HepG2 (cell line): Measurements from ENCODE around the gene ACOT4. TPM values are rescaled to one million over a fixed set of nuclear protein-coding genes. Genes with fewer than 3 reads are reported as not detected.
"Not testable (repeated sequence)": the region's sequence is repeated elsewhere in the genome, so short reads cannot be mapped to it uniquely, and the experiment has no call there.

Source experiments
- ATAC-seq: fragments of 200-7000 bp; cut with Tn5 transposase; 3 replicates; pipeline ENCODE4 v1.9.1; 2020; ENCODE audit warnings: mild to moderate bottlenecking, moderate library complexity
- BruUV-seq: library from RNA; stranded (reverse); fragments of 400-500 nt; replicated peaks from 2 replicates; lab custom pipeline; 2021; lab: Mats Ljungman, UMichigan
- CTCF ChIA-PET: fragments of 300-600 bp; formaldehyde crosslinking; extraction: SDS; loops from one replicate; lab custom pipeline; 2021; ENCODE audit warnings: low total read pairs, inconsistent platforms, low intra/inter-chr PET ratio; lab: Yijun Ruan, JAX
- POLR2A ChIA-PET: fragments of 350-600 bp; sonication (Branson Sonifier 250); formaldehyde crosslinking; loops from one replicate; lab custom pipeline; 2020; ENCODE audit warnings: antibody characterized with exemption, inconsistent platforms; lab: Yijun Ruan, JAX
- DNase-seq: peaks from one replicate; pipeline ENCODE4 v3.0.0-alpha.2; 2015; ENCODE audit warnings: low spot score
- FAIRE-seq: peaks from 3 replicates; lab custom pipeline; 2011; peaks lifted over from hg19 to GRCh38; lab: Jason Lieb, UNC
- H2AFZ ChIP-seq: one replicate; pipeline ENCODE4 v1.6.1; 2011; ENCODE audit warnings: low read length, inconsistent platforms
- H3K27ac ChIP-seq: fragments of 300-600 bp; 3 replicates; pipeline ENCODE4 v1.8.0; 2011; ENCODE audit warnings: mixed run types, mild to moderate bottlenecking, mixed read lengths, low read length, inconsistent platforms; ENCODE audit not compliant: insufficient read depth; ENCODE audit errors: extremely low read length
- H3K27me3 ChIP-seq, 2 experiments: fragments of 200-600 bp in 1 of 2; 2 replicates in 1 of 2; 3 replicates in 1 of 2; pipeline versions ENCODE4 v1.6.0 to v1.8.0; 2011; ENCODE audit warnings: low read length in 2 of 2, mild to moderate bottlenecking in 2 of 2, moderate library complexity in 2 of 2, inconsistent platforms in 1 of 2; ENCODE audit not compliant: insufficient read depth in 2 of 2, control insufficient read depth in 1 of 2
- H3K36me3 ChIP-seq, 2 experiments: fragments of 200-600 bp in 1 of 2; replicated peaks in 1 of 2; 2 replicates in 1 of 2; 3 replicates in 1 of 2; pipeline versions ENCODE4 v1.5.1 to v1.8.0; 2011; ENCODE audit warnings: low read length in 2 of 2, inconsistent platforms in 1 of 2; ENCODE audit not compliant: insufficient read depth in 2 of 2, control insufficient read depth in 1 of 2
- H3K4me1 ChIP-seq: 2 replicates; pipeline ENCODE4 v1.5.1; 2012; ENCODE audit warnings: low read length, inconsistent platforms; ENCODE audit not compliant: insufficient read depth
- H3K4me2 ChIP-seq: 2 replicates; pipeline ENCODE4 v1.6.0; 2011; ENCODE audit warnings: low read depth, low read length, inconsistent platforms
- H3K4me3 ChIP-seq, 3 experiments: fragments of 200-600 bp in 1 of 3; sonication (generic), shearing (Covaris generic) in 1 of 3; replicated peaks in 1 of 3; 2 replicates each; pipeline ENCODE4 v1.5.1; 2011 to 2016; ENCODE audit warnings: low read length in 3 of 3, inconsistent platforms in 2 of 3, low read depth in 2 of 3, mild to moderate bottlenecking in 2 of 3, control low read depth in 1 of 3, mixed read lengths in 1 of 3; ENCODE audit not compliant: insufficient read depth in 1 of 3
- H3K79me2 ChIP-seq: one replicate; pipeline ENCODE4 v1.6.1; 2011; ENCODE audit warnings: low read length, inconsistent platforms; ENCODE audit not compliant: insufficient read depth
- H3K9ac ChIP-seq: 2 replicates; pipeline ENCODE4 v1.6.0; 2011; ENCODE audit warnings: mild to moderate bottlenecking, low read depth, low read length, inconsistent platforms; ENCODE audit not compliant: insufficient read depth
- H3K9me3 ChIP-seq: 2 replicates; pipeline ENCODE4 v1.5.1; 2012; ENCODE audit warnings: mild to moderate bottlenecking, low read length
- H4K20me1 ChIP-seq: 2 replicates; pipeline ENCODE4 v1.6.0; 2011; ENCODE audit warnings: inconsistent platforms, mild to moderate bottlenecking, low read length, moderate library complexity; ENCODE audit not compliant: insufficient read depth
- HNF4A ChIP-seq: sonication (generic); formaldehyde crosslinking; IDR thresholded peaks from 2 replicates; pipeline ENCODE4 v1.4.0; 2020; ENCODE audit warnings: missing genetic modification reagents
- SP2 ChIP-seq: sonication (generic); formaldehyde crosslinking; IDR thresholded peaks from 2 replicates; pipeline ENCODE4 v1.5.1; 2020; ENCODE audit warnings: mild to moderate bottlenecking, missing genetic modification reagents
- ZFYVE20 ChIP-seq: sonication (generic); formaldehyde crosslinking; IDR thresholded peaks from 2 replicates; pipeline ENCODE4 v1.8.0; 2023; ENCODE audit warnings: low read depth, mild to moderate bottlenecking, moderate library complexity, missing genetic modification reagents, borderline replicate concordance
- ZNF292 ChIP-seq: sonication (generic); formaldehyde crosslinking; IDR thresholded peaks from 2 replicates; pipeline ENCODE4 v1.8.1; 2022; ENCODE audit warnings: mild to moderate bottlenecking, low read depth, missing genetic modification reagents, borderline replicate concordance
- ZNF83 ChIP-seq: sonication (generic); formaldehyde crosslinking; IDR thresholded peaks from 2 replicates; pipeline ENCODE4 v1.4.0; 2020; ENCODE audit warnings: missing genetic modification reagents, mild to moderate bottlenecking, borderline replicate concordance
- WGBS: methylation state at CpG from one replicate; pipeline ENCODE4 v1.1.6; 2017; ENCODE audit warnings: low lambda C conversion rate; 5-methylcytosine and 5-hydroxymethylcytosine counted together
- in situ Hi-C: cut with HindIII; loops from 2 replicates; pipeline ENCODE4 v1.10.0; 2017; ENCODE audit warnings: low pct_unique_long_range_greater_than_20kb; ENCODE audit not compliant: extremely low pct_ligation_motif_present
- intact Hi-C: fragments of 100-400 bp; cut with micrococcal nuclease; formaldehyde crosslinking; loops from one replicate; pipeline ENCODE4 v1.10.0; 2022; ENCODE audit not compliant: unreplicated experiment
- polyA plus RNA-seq, 8 experiments: library from polyadenylated mRNA; depleted of rRNA in 3 of 8; stranded (reverse) in 7 of 8; unstranded in 1 of 8; fragments of >200 nt; fragmentation: Illumina TruSeq in 4 of 8; extraction: Trizol in 4 of 8; gene quantifications; 2 replicates each; pipeline versions ENCODE4 v1.2.1 to v1.2.3, GENCODE V29; 2011 to 2016; ENCODE audit warnings: low read depth in 4 of 8, missing spikeins in 1 of 8, mixed read lengths in 1 of 8; ENCODE audit not compliant: insufficient read depth in 1 of 8
- total RNA-seq, 5 experiments: library from RNA; depleted of rRNA; stranded (reverse); fragments of >200 nt; fragmentation: Illumina TruSeq; extraction: Trizol; gene quantifications; 2 replicates each; pipeline ENCODE4 v1.2.3, GENCODE V29; 2016; ENCODE audit warnings: low read depth in 1 of 5
- TF ChIP-seq, protein P1 (sequence below): sonication (generic); formaldehyde crosslinking; IDR thresholded peaks from 2 replicates; pipeline ENCODE4 v1.5.0; 2020; ENCODE audit warnings: mild to moderate bottlenecking, missing genetic modification reagents

Gene ACOT4
- total and polyA plus RNA-seq, 2 of the 13 experiments (the other 11 are each of a cell fraction or from before 2014, with no cell fraction given), result 0.04 to 0.05 TPM

GRCh38 chr14:73582102-73582979 is 9.3 kb upstream of the ACOT4 start:
- H3K9me3 ChIP-seq, H3K9ac ChIP-seq, H3K4me3 ChIP-seq, BruUV-seq, H4K20me1 ChIP-seq, H3K4me2 ChIP-seq, DNase-seq, H2AFZ ChIP-seq, H3K4me1 ChIP-seq, in situ Hi-C loops, POLR2A ChIA-PET, CTCF ChIA-PET, intact Hi-C loops, H3K36me3 ChIP-seq, H3K27me3 ChIP-seq, H3K79me2 ChIP-seq: not testable (repeated sequence)
- peak; percentile 48 for TF ChIP-seq HNF4A (CRISPR knock-in tag)
- WGBS, result 86% methylated on average over 10 of the region's 11 CpGs
- FAIRE-seq (peak; percentile 96), ATAC-seq (peak; percentile 79)
- H3K27ac ChIP-seq, result peak overlapping the region; percentile 40

- no peaks in the 10 kb centered on the region for H3K79me2 ChIP-seq
- POLR2A ChIA-PET, result no interaction called here
- in situ Hi-C loops (no loop called here), intact Hi-C loops (no loop called here)
- FAIRE-seq (no peak), ATAC-seq (no peak), DNase-seq (no peak)
- H3K27ac ChIP-seq, result no peak overlapping the region
- H4K20me1 ChIP-seq, result no peaks in the 10 kb centered on the region
- H3K9ac ChIP-seq, result no peak overlapping the region
- no peak overlapping the region for H3K4me2 ChIP-seq
- no peaks in the 10 kb centered on the region for H3K9me3 ChIP-seq
- CTCF ChIA-PET, result no interaction called here
- WGBS, result 9% methylated on average over 1 of the region's 1 CpG
- no peak overlapping the region for H3K4me3 ChIP-seq
- H3K36me3 ChIP-seq, result no peaks in the 10 kb centered on the region
- no TSS peak for BruUV-seq
- TF ChIP-seq, protein P1, sequence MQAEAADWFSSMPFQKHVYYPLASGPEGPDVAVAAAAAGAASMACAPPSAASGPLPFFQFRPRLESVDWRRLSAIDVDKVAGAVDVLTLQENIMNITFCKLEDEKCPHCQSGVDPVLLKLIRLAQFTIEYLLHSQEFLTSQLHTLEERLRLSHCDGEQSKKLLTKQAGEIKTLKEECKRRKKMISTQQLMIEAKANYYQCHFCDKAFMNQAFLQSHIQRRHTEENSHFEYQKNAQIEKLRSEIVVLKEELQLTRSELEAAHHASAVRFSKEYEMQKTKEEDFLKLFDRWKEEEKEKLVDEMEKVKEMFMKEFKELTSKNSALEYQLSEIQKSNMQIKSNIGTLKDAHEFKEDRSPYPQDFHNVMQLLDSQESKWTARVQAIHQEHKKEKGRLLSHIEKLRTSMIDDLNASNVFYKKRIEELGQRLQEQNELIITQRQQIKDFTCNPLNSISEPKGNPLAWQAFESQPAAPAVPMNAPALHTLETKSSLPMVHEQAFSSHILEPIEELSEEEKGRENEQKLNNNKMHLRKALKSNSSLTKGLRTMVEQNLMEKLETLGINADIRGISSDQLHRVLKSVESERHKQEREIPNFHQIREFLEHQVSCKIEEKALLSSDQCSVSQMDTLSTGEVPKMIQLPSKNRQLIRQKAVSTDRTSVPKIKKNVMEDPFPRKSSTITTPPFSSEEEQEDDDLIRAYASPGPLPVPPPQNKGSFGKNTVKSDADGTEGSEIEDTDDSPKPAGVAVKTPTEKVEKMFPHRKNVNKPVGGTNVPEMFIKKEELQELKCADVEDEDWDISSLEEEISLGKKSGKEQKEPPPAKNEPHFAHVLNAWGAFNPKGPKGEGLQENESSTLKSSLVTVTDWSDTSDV (CRISPR knock-in tag), result no peak
- no peak for TF ChIP-seq ZFYVE20 (CRISPR knock-in tag)
- TF ChIP-seq SP2, result no peak
- TF ChIP-seq ZNF83, result no peak
- no peak for TF ChIP-seq ZNF292 (CRISPR knock-in tag)
- no peak overlapping the region for H2AFZ ChIP-seq
- no peaks in the 10 kb centered on the region for H3K4me1 ChIP-seq
- H3K27me3 ChIP-seq, result no peaks in the 10 kb centered on the region
Observed at GRCh38 chr14:73588695-73589094, 3.0 kb upstream of the ACOT4 start.
